Stimulated activated CD4-positive, alpha-beta T cell treated with anti-CD3 and anti-CD28 coated beads, Interleukin-1b, Interleukin-23, amount 100 ng/mL, for 24 hours (primary cell): ENCODE measurements around the gene FAM72C.
A peak's percentile ranks its signal among the peaks of the same experiment; 100 is the strongest.
"Not testable (repeated sequence)": the region's sequence is repeated elsewhere in the genome, so short reads cannot be mapped to it uniquely, and the experiment has no call there.

ENCODE experiments used
- DNase-seq, 4 experiments: peaks; one replicate each; pipeline ENCODE4 v3.0.0-alpha.2; 2020; ENCODE audit warnings: low read depth in 4 of 4, low spot score in 1 of 4

FAM72C gene

GRCh38 chr1:143984721-143985473 is 13.1 kb upstream of the FAM72C start:
- DNase-seq = not testable (repeated sequence)

GRCh38 chr1:143974416-143974815 is 2.6 kb upstream of the FAM72C start:
- not testable (repeated sequence) for DNase-seq

- DNase-seq = not testable (repeated sequence)
These were observed 2.2 kb upstream of the FAM72C start for GRCh38 chr1:143973876-143974414.

GRCh38 chr1:143972753-143973326 is 1.1 kb upstream of the FAM72C start:
- DNase-seq = not testable (repeated sequence)

GRCh38 chr1:143965860-143966259 is 5.9 kb downstream of the FAM72C start:
- DNase-seq = not testable (repeated sequence)

- DNase-seq = not testable (repeated sequence)
These were observed 7.5 kb downstream of the FAM72C start for GRCh38 chr1:143964294-143964693.

- DNase-seq = not testable (repeated sequence)
These were observed 15.9 kb downstream of the FAM72C start for GRCh38 chr1:143955930-143956329.

GRCh38 chr1:143952913-143953312 is 18.9 kb downstream of the FAM72C start:
- DNase-seq = not testable (repeated sequence)

GRCh38 chr1:143951485-143952391 is 20.0 kb downstream of the FAM72C start:
- not testable (repeated sequence) for DNase-seq

- DNase-seq = not testable (repeated sequence)
These were observed 24.0 kb downstream of the FAM72C start for GRCh38 chr1:143947749-143948148.

- not testable (repeated sequence) for DNase-seq
These were observed 26.5 kb downstream of the FAM72C start for GRCh38 chr1:143945253-143945652.

- not testable (repeated sequence) for DNase-seq
These were observed 27.1 kb downstream of the FAM72C start for GRCh38 chr1:143944576-143945240.

GRCh38 chr1:143943319-143943978 is 28.3 kb downstream of the FAM72C start:
- not testable (repeated sequence) for DNase-seq

GRCh38 chr1:143942238-143942860 is 29.4 kb downstream of the FAM72C start:
- not testable (repeated sequence) for DNase-seq

GRCh38 chr1:143939666-143940065 is 32.1 kb downstream of the FAM72C start:
- DNase-seq = not testable (repeated sequence)

- DNase-seq = not testable (repeated sequence)
These were observed 32.9 kb downstream of the FAM72C start for GRCh38 chr1:143938922-143939321.

GRCh38 chr1:143936457-143937115 is 35.2 kb downstream of the FAM72C start:
- peak in 3 of 4 experiments; percentile 6 to 10 (median 6) for DNase-seq

- DNase-seq = not testable (repeated sequence)
These were observed 52.7 kb downstream of the FAM72C start for GRCh38 chr1:143919127-143919526.

GRCh38 chr1:143918552-143918951 is 53.2 kb downstream of the FAM72C start:
- not testable (repeated sequence) for DNase-seq
